Panc1 (cell line): ENCODE results near the gene RBFOX1. TPM values are rescaled to one million over a fixed set of nuclear protein-coding genes. Genes with fewer than 3 reads are reported as not detected.

ENCODE experiments used
- ATAC-seq: fragments of 200-7000 bp; cut with Tn5 transposase; 2 replicates; pipeline ENCODE4 v1.9.1; 2020; ENCODE audit warnings: mild to moderate bottlenecking, moderate library complexity
- BruUV-seq: library from RNA; stranded (reverse); fragments of 400-500 nt; replicated peaks from 2 replicates; lab custom pipeline; 2021; lab: Mats Ljungman, UMichigan
- CTCF ChIA-PET: fragments of 300-600 bp; sonication (Branson Sonifier 250); formaldehyde crosslinking; loops from one replicate; lab custom pipeline; 2022; ENCODE audit warnings: antibody characterized with exemption; lab: Charles Lee
- POLR2A ChIA-PET: fragments of 300-600 bp; sonication (Branson Sonifier 250); formaldehyde crosslinking; loops from one replicate; lab custom pipeline; 2022; ENCODE audit warnings: antibody characterized with exemption; lab: Charles Lee
- DNase-seq: peaks from one replicate; pipeline ENCODE4 v3.0.0-alpha.2; 2010; ENCODE audit warnings: low read depth, low spot score
- H3K27ac ChIP-seq: 2 replicates; pipeline ENCODE4 v1.5.1; 2011; ENCODE audit warnings: mild to moderate bottlenecking, low read length, inconsistent platforms
- H3K27me3 ChIP-seq: fragments of 200-500 bp; sonication (Bioruptor generic); 2 replicates; pipeline ENCODE4 v1.6.0; 2014; ENCODE audit warnings: low read length, inconsistent platforms; ENCODE audit not compliant: control insufficient read depth, insufficient read depth
- H3K36me3 ChIP-seq: fragments of 200-500 bp; sonication (Bioruptor generic); 2 replicates; pipeline ENCODE4 v1.5.1; 2014; ENCODE audit warnings: inconsistent platforms, mild to moderate bottlenecking, low read length, moderate library complexity; ENCODE audit not compliant: control insufficient read depth, insufficient read depth
- H3K4me1 ChIP-seq: 2 replicates; pipeline ENCODE4 v1.5.1; 2011; ENCODE audit warnings: inconsistent platforms, mild to moderate bottlenecking, low read length, moderate library complexity; ENCODE audit not compliant: control insufficient read depth, insufficient read depth
- H3K4me3 ChIP-seq, 2 experiments: 2 replicates each; pipeline ENCODE4 v1.5.1; 2011 to 2012; ENCODE audit warnings: low read depth in 2 of 2, low read length in 2 of 2, mild to moderate bottlenecking in 2 of 2, inconsistent platforms in 1 of 2, moderate library complexity in 1 of 2
- H3K9me3 ChIP-seq: fragments of 200-500 bp; sonication (Bioruptor generic); 2 replicates; pipeline ENCODE4 v1.5.1; 2014; ENCODE audit warnings: low read depth, mild to moderate bottlenecking, inconsistent platforms, low read length, moderate library complexity; ENCODE audit not compliant: control insufficient read depth, insufficient read depth
- POLR2AphosphoS5 ChIP-seq: IDR thresholded peaks from 2 replicates; pipeline ENCODE4 v1.6.1; 2012; ENCODE audit warnings: mild to moderate bottlenecking, low read depth, low read length, moderate library complexity
- SIN3A ChIP-seq: IDR thresholded peaks from 2 replicates; pipeline ENCODE4 v1.6.1; 2012; ENCODE audit warnings: low read depth, mild to moderate bottlenecking, low read length, moderate library complexity, borderline replicate concordance; ENCODE audit not compliant: insufficient read depth
- TCF7L2 ChIP-seq: IDR thresholded peaks from 2 replicates; pipeline ENCODE4 v1.6.1; 2011; ENCODE audit warnings: mild to moderate bottlenecking, low read depth, low read length, inconsistent platforms
- in situ Hi-C: cut with HindIII; loops from 2 replicates; pipeline ENCODE4 v1.10.0; 2016; ENCODE audit warnings: low sequenced_read_pairs, low pct_unique_long_range_greater_than_20kb
- intact Hi-C: fragments of 100-400 bp; cut with micrococcal nuclease; formaldehyde crosslinking; loops from one replicate; pipeline ENCODE4 v1.10.0; 2022; ENCODE audit not compliant: unreplicated experiment
- total RNA-seq: library from RNA; stranded (reverse); gene quantifications from one replicate; pipeline ENCODE4 v1.2.1, GENCODE V29; 2021; ENCODE audit not compliant: unreplicated experiment
- TF ChIP-seq, protein P1 (sequence below): fragments of 450-650 bp; IDR thresholded peaks from 2 replicates; pipeline ENCODE4 v1.5.1; 2017; ENCODE audit warnings: mild to moderate bottlenecking
- TF ChIP-seq, protein P2 (sequence below), 2 experiments: IDR thresholded peaks; 2 replicates each; pipeline ENCODE4 v1.6.1; 2011 to 2012; ENCODE audit warnings: low read depth in 2 of 2, control low read depth in 1 of 2, low read length in 1 of 2, mild to moderate bottlenecking in 1 of 2, moderate library complexity in 1 of 2; ENCODE audit not compliant: insufficient read depth in 1 of 2

RBFOX1 gene
- total RNA-seq, 1 experiment from 2014 or later, result not detected

- Histone ChIP-seq H3K36me3 (no peaks in the 10 kb centered on the region), H3K27ac (no peak overlapping the region), H3K4me1 (no peaks in the 10 kb centered on the region), H3K27me3 (no peaks in the 10 kb centered on the region), H3K9me3 (no peaks in the 10 kb centered on the region), H3K4me3 (no peak overlapping the region)
- POLR2A ChIA-PET, result no interaction called here
- CTCF ChIA-PET, result no interaction called here
- ATAC-seq, result no peak
- intact Hi-C loops, result no loop called here
- in situ Hi-C loops, result no loop called here
- BruUV-seq, result no TSS peak
- TF ChIP-seq TCF7L2 (no peak), POLR2AphosphoS5 (no peak), SIN3A (no peak)
- TF ChIP-seq, protein P1, sequence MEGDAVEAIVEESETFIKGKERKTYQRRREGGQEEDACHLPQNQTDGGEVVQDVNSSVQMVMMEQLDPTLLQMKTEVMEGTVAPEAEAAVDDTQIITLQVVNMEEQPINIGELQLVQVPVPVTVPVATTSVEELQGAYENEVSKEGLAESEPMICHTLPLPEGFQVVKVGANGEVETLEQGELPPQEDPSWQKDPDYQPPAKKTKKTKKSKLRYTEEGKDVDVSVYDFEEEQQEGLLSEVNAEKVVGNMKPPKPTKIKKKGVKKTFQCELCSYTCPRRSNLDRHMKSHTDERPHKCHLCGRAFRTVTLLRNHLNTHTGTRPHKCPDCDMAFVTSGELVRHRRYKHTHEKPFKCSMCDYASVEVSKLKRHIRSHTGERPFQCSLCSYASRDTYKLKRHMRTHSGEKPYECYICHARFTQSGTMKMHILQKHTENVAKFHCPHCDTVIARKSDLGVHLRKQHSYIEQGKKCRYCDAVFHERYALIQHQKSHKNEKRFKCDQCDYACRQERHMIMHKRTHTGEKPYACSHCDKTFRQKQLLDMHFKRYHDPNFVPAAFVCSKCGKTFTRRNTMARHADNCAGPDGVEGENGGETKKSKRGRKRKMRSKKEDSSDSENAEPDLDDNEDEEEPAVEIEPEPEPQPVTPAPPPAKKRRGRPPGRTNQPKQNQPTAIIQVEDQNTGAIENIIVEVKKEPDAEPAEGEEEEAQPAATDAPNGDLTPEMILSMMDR, result no peak
- TF ChIP-seq, protein P2, sequence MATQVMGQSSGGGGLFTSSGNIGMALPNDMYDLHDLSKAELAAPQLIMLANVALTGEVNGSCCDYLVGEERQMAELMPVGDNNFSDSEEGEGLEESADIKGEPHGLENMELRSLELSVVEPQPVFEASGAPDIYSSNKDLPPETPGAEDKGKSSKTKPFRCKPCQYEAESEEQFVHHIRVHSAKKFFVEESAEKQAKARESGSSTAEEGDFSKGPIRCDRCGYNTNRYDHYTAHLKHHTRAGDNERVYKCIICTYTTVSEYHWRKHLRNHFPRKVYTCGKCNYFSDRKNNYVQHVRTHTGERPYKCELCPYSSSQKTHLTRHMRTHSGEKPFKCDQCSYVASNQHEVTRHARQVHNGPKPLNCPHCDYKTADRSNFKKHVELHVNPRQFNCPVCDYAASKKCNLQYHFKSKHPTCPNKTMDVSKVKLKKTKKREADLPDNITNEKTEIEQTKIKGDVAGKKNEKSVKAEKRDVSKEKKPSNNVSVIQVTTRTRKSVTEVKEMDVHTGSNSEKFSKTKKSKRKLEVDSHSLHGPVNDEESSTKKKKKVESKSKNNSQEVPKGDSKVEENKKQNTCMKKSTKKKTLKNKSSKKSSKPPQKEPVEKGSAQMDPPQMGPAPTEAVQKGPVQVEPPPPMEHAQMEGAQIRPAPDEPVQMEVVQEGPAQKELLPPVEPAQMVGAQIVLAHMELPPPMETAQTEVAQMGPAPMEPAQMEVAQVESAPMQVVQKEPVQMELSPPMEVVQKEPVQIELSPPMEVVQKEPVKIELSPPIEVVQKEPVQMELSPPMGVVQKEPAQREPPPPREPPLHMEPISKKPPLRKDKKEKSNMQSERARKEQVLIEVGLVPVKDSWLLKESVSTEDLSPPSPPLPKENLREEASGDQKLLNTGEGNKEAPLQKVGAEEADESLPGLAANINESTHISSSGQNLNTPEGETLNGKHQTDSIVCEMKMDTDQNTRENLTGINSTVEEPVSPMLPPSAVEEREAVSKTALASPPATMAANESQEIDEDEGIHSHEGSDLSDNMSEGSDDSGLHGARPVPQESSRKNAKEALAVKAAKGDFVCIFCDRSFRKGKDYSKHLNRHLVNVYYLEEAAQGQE (IDR thresholded peaks at IDR 0.05; ENCODE audit: insufficient read depth in 1 of 2, low read depth in 2 of 2, low read length in 1 of 2), result no peak
- no peak for DNase-seq
Measured at GRCh38 chr16:7532534-7532933, 199.9 kb downstream of the RBFOX1 start.

GRCh38 chr16:7534749-7535148 lies 202.1 kb downstream of the RBFOX1 start:
- Histone ChIP-seq H3K4me1 (no peaks in the 10 kb centered on the region), H3K4me3 (no peak overlapping the region), H3K36me3 (no peaks in the 10 kb centered on the region), H3K27me3 (no peaks in the 10 kb centered on the region), H3K9me3 (no peaks in the 10 kb centered on the region), H3K27ac (no peak overlapping the region)
- ATAC-seq, result no peak
- intact Hi-C loops (no loop called here), in situ Hi-C loops (no loop called here)
- POLR2A ChIA-PET, result no interaction called here
- no TSS peak for BruUV-seq
- CTCF ChIA-PET, result no interaction called here
- TF ChIP-seq POLR2AphosphoS5 (no peak), SIN3A (no peak), TCF7L2 (no peak)
- TF ChIP-seq, protein P1, result no peak
- TF ChIP-seq, protein P2 (IDR thresholded peaks at IDR 0.05; ENCODE audit: insufficient read depth in 1 of 2, low read depth in 2 of 2, low read length in 1 of 2), result no peak
- DNase-seq, result no peak
